HCT116 (cell line): ENCODE results near the gene MIF4GD. TPM values are rescaled to one million over a fixed set of nuclear protein-coding genes. Genes with fewer than 3 reads are reported as not detected.
"Not testable (repeated sequence)": the region's sequence is repeated elsewhere in the genome, so short reads cannot be mapped to it uniquely, and the experiment has no call there.

Source experiments
- ATAC-seq: fragments of 200-7000 bp; cut with Tn5 transposase; 2 replicates; pipeline ENCODE4 v1.9.1; 2020; ENCODE audit warnings: mild to moderate bottlenecking, moderate library complexity
- BruUV-seq: library from RNA; stranded (reverse); fragments of 400-500 nt; replicated peaks from 2 replicates; lab custom pipeline; 2021; lab: Mats Ljungman, UMichigan
- CTCF ChIA-PET: fragments of 300-600 bp; sonication (Branson Sonifier 250); formaldehyde crosslinking; loops from one replicate; lab custom pipeline; 2021; ENCODE audit warnings: antibody characterized with exemption; lab: Charles Lee
- POLR2A ChIA-PET: fragments of 300-600, 350-600 bp; sonication (Branson Sonifier 250); formaldehyde crosslinking; loops from one replicate; lab custom pipeline; 2021; ENCODE audit warnings: antibody characterized with exemption; lab: Charles Lee
- RAD21 ChIA-PET, 2 experiments: fragments of 300-600 bp; sonication (Branson Sonifier 250); formaldehyde crosslinking; loops; one replicate each; lab custom pipeline; 2023; ENCODE audit warnings: low total read pairs in 2 of 2; ENCODE audit not compliant: uncharacterized antibody in 2 of 2, unreplicated experiment in 2 of 2, low non-redundant PET in 1 of 2; lab: Charles Lee
- DNase-seq: peaks from one replicate; pipeline ENCODE4 v3.0.0-alpha.2; 2010; ENCODE audit warnings: low read depth, low spot score
- H2AFZ ChIP-seq: fragments of 200-600 bp; shearing (Covaris generic), sonication (generic); 2 replicates; pipeline ENCODE4 v1.6.1; 2017; ENCODE audit warnings: low read depth, mixed run types, mixed read lengths, antibody characterized with exemption, low read length; ENCODE audit not compliant: poor library complexity, severe bottlenecking
- H3K27ac ChIP-seq: 2 replicates; pipeline ENCODE4 v1.5.1; 2012; ENCODE audit warnings: low read depth, low read length
- H3K27me3 ChIP-seq: fragments of 200-600 bp; sonication (generic); 2 replicates; pipeline ENCODE4 v1.6.1; 2016; ENCODE audit warnings: mixed run types, low read length, mixed read lengths; ENCODE audit not compliant: insufficient read depth
- H3K36me3 ChIP-seq, 2 experiments: fragments of 200-500 bp in 1 of 2; fragments of 200-600 bp in 1 of 2; sonication (Bioruptor generic) in 1 of 2; sonication (generic) in 1 of 2; 2 replicates each; pipeline versions ENCODE4 v1.5.1 to v1.6.1; 2014 to 2016; ENCODE audit warnings: low read length in 2 of 2, inconsistent platforms in 1 of 2, mixed read lengths in 1 of 2, mixed run types in 1 of 2; ENCODE audit not compliant: insufficient read depth in 2 of 2, control insufficient read depth in 1 of 2
- H3K4me1 ChIP-seq, 2 experiments: fragments of 200-600 bp in 1 of 2; sonication (generic) in 1 of 2; 2 replicates each; pipeline versions ENCODE4 v1.5.1 to v1.6.1; 2012 to 2017; ENCODE audit warnings: low read length in 2 of 2, inconsistent platforms in 1 of 2, mild to moderate bottlenecking in 1 of 2, mixed read lengths in 1 of 2, mixed run types in 1 of 2, moderate library complexity in 1 of 2; ENCODE audit not compliant: insufficient read depth in 2 of 2, control insufficient read depth in 1 of 2
- H3K4me2 ChIP-seq: fragments of 200-600 bp; sonication (generic); 2 replicates; pipeline ENCODE4 v1.6.1; 2017; ENCODE audit warnings: mixed run types, low read length, mixed read lengths
- H3K4me3 ChIP-seq, 2 experiments: fragments of 200-600 bp in 1 of 2; sonication (generic) in 1 of 2; replicated peaks in 1 of 2; 2 replicates each; pipeline ENCODE4 v1.5.1; 2011 to 2016; ENCODE audit warnings: low read length in 2 of 2, control low read depth in 1 of 2, low read depth in 1 of 2, mild to moderate bottlenecking in 1 of 2, mixed read lengths in 1 of 2, mixed run types in 1 of 2
- H3K79me2 ChIP-seq: fragments of 200-600 bp; sonication (generic); 2 replicates; pipeline ENCODE4 v1.6.1; 2017; ENCODE audit warnings: mild to moderate bottlenecking, mixed run types, low read length, moderate library complexity, mixed read lengths; ENCODE audit not compliant: insufficient read depth
- H3K9ac ChIP-seq: fragments of 200-600 bp; sonication (generic); 2 replicates; pipeline ENCODE4 v1.6.1; 2016; ENCODE audit warnings: low read length, mixed read lengths
- H3K9me2 ChIP-seq: fragments of 200-600 bp; sonication (generic), shearing (Covaris generic); 2 replicates; pipeline ENCODE4 v1.6.1; 2017; ENCODE audit warnings: mixed run types, mild to moderate bottlenecking, moderate library complexity; ENCODE audit not compliant: insufficient read depth
- H3K9me3 ChIP-seq, 2 experiments: fragments of 200-500 bp in 1 of 2; fragments of 200-600 bp in 1 of 2; sonication (Bioruptor generic) in 1 of 2; sonication (generic) in 1 of 2; 2 replicates each; pipeline ENCODE4 v1.6.1; 2014 to 2017; ENCODE audit warnings: low read length in 2 of 2, mixed read lengths in 2 of 2, inconsistent platforms in 1 of 2, low read depth in 1 of 2, mild to moderate bottlenecking in 1 of 2, mixed run types in 1 of 2, moderate library complexity in 1 of 2; ENCODE audit not compliant: control insufficient read depth in 1 of 2, insufficient read depth in 1 of 2
- H4K20me1 ChIP-seq: fragments of 200-600 bp; sonication (generic), shearing (Covaris generic); 2 replicates; pipeline ENCODE4 v1.6.1; 2017; ENCODE audit warnings: mixed run types, mild to moderate bottlenecking, moderate library complexity; ENCODE audit not compliant: insufficient read depth
- CBX3 ChIP-seq: IDR thresholded peaks from 2 replicates; pipeline ENCODE4 v1.6.1; 2012; ENCODE audit warnings: low read depth
- CEBPB ChIP-seq: IDR thresholded peaks from 2 replicates; pipeline ENCODE4 v1.6.1; 2012; ENCODE audit warnings: low read depth
- EZH2 ChIP-seq: fragments of 200-600 bp; sonication (generic); IDR thresholded peaks from 2 replicates; pipeline ENCODE4 v1.6.1; 2017; ENCODE audit warnings: antibody characterized with exemption, mixed run types
- EZH2phosphoT487 ChIP-seq: fragments of 200-600 bp; IDR thresholded peaks from 2 replicates; pipeline ENCODE4 v1.6.1; 2018; ENCODE audit warnings: antibody characterized with exemption, borderline replicate concordance
- JUND ChIP-seq: IDR thresholded peaks from 2 replicates; pipeline ENCODE4 v1.6.1; 2012
- RAD21 ChIP-seq: IDR thresholded peaks from 2 replicates; pipeline ENCODE4 v1.6.1; 2012; ENCODE audit warnings: low read depth, mild to moderate bottlenecking
- SIN3A ChIP-seq: IDR thresholded peaks from 2 replicates; pipeline ENCODE4 v1.6.1; 2012; ENCODE audit warnings: low read depth
- SP1 ChIP-seq: IDR thresholded peaks from 2 replicates; pipeline ENCODE4 v1.6.1; 2012; ENCODE audit warnings: low read depth
- TCF7L2 ChIP-seq: IDR thresholded peaks from 2 replicates; pipeline ENCODE4 v1.7.0; 2011; ENCODE audit warnings: borderline replicate concordance, inconsistent platforms; ENCODE audit not compliant: insufficient read depth, insufficient read length; ENCODE audit errors: extremely low read depth
- ZFX ChIP-seq: fragments of 450-650 bp; IDR thresholded peaks from 2 replicates; pipeline ENCODE4 v1.6.1; 2017
- ZNF274 ChIP-seq: fragments of 200-500 bp; sonication (Bioruptor generic); IDR thresholded peaks from 2 replicates; pipeline ENCODE4 v1.6.1; 2014; ENCODE audit warnings: mild to moderate bottlenecking, low read depth, low read length, inconsistent platforms
- intact Hi-C: fragments of 100-400 bp; cut with micrococcal nuclease; formaldehyde crosslinking; loops from 2 replicates; pipeline ENCODE4 v1.10.0; 2022
- total RNA-seq: library from RNA; stranded (reverse); gene quantifications from one replicate; pipeline ENCODE4 v1.2.1, GENCODE V29; 2021; ENCODE audit not compliant: unreplicated experiment
- TF ChIP-seq, protein P1 (sequence below): IDR thresholded peaks from 2 replicates; pipeline ENCODE4 v1.6.1; 2012
- TF ChIP-seq, protein P2 (sequence below): IDR thresholded peaks from 2 replicates; pipeline ENCODE4 v1.6.1; 2011; ENCODE audit warnings: mild to moderate bottlenecking, low read length, moderate library complexity; ENCODE audit not compliant: insufficient replicate concordance; ENCODE audit errors: extremely low read depth
- TF ChIP-seq, protein P3 (sequence below), 3 experiments: fragments of 200-600 bp in 1 of 3; sonication (generic) in 1 of 3; IDR thresholded peaks in 2 of 3; conservative IDR thresholded peaks in 1 of 3; 2 replicates each; pipeline ENCODE4 v1.5.1; 2012 to 2017; ENCODE audit warnings: low read depth in 2 of 3, low read length in 2 of 3, antibody characterized with exemption in 1 of 3, borderline replicate concordance in 1 of 3, control low read depth in 1 of 3, mild to moderate bottlenecking in 1 of 3, mixed read lengths in 1 of 3, mixed run types in 1 of 3, moderate library complexity in 1 of 3; ENCODE audit not compliant: insufficient read depth in 1 of 3

The MIF4GD gene
- total RNA-seq, 1 experiment from 2014 or later, result 35.2 TPM

DNA sequence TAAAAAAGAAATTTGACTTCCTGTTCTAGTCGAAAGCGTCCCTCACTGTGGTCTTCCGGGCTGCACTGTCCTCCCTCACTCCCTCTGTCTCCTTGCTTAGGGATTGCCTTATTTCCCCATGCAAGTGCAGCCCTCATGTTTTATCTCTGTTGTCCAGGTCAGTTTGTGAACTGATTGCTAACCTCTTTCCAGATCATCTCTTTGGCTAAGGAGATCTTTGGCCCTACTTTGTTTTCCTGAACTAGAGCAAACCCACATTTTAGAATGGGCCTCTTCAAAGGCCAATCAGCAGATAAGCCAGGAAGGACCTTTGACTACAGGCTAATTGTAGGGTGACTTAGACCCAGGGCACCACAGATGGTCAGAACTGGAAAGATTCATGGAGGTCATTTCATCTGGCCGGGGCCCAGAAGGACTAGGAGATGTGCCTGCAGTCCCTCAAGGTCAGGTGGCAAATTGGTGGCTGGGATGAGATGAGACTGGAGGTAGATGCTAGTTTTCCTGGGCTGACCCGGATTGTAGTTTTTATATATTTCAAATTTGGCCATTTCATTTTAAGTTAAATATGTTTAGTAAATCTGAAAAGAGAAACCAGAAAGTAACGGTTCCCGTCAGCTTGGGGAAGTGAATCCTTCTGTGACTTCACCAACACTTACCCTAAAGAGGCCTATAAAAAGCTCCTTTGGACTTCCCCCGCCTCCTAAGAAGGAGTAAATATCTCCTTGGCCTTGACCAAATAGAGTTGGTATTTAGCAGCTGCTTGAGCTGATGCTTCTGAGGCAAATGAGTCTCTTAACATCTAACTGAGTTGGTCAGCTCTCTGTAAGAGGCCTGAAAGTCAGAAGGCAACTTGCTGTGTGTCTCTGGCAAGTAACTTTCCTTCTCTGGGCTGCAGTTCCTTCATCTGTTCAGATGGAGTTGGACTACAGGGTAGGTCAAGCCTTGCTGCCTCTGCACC, 24.4 kb upstream of the MIF4GD start:
- H2AFZ ChIP-seq, result no peak overlapping the region
- no peak overlapping the region for H3K4me3 ChIP-seq
- H3K9ac ChIP-seq, result no peak overlapping the region
- CTCF ChIA-PET, result interaction anchor here (0.6 kb wide), 1 partner anchor 18 kb away, joined by 3 read pairs; no protein-coding TSS in a partner anchor
- H3K27me3 ChIP-seq, result no peaks in the 10 kb centered on the region
- POLR2A ChIA-PET, result interaction anchor here (0.6 kb wide), 1 partner anchor 19 kb away, joined by 3 read pairs; no protein-coding TSS in a partner anchor
- DNase-seq, result no peak
- intact Hi-C loops, result no loop called here
- H3K27ac ChIP-seq, result no peak overlapping the region
- ATAC-seq, result no peak
- H3K9me2 ChIP-seq, result no peaks in the 10 kb centered on the region
- no peaks in the 10 kb centered on the region for H3K36me3 ChIP-seq
- TF ChIP-seq, protein P1, sequence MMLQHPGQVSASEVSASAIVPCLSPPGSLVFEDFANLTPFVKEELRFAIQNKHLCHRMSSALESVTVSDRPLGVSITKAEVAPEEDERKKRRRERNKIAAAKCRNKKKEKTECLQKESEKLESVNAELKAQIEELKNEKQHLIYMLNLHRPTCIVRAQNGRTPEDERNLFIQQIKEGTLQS, result no peak
- TF ChIP-seq CEBPB (no peak), EZH2phosphoT487 (no peak), SIN3A (no peak), CBX3 (no peak), ZFX (no peak), EZH2 (no peak), TCF7L2 (no peak), JUND (no peak), ZNF274 (no peak), RAD21 (no peak), SP1 (no peak)
- TF ChIP-seq, protein P2, sequence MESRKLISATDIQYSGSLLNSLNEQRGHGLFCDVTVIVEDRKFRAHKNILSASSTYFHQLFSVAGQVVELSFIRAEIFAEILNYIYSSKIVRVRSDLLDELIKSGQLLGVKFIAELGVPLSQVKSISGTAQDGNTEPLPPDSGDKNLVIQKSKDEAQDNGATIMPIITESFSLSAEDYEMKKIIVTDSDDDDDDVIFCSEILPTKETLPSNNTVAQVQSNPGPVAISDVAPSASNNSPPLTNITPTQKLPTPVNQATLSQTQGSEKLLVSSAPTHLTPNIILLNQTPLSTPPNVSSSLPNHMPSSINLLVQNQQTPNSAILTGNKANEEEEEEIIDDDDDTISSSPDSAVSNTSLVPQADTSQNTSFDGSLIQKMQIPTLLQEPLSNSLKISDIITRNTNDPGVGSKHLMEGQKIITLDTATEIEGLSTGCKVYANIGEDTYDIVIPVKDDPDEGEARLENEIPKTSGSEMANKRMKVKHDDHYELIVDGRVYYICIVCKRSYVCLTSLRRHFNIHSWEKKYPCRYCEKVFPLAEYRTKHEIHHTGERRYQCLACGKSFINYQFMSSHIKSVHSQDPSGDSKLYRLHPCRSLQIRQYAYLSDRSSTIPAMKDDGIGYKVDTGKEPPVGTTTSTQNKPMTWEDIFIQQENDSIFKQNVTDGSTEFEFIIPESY, result no peak
- TF ChIP-seq, protein P3, sequence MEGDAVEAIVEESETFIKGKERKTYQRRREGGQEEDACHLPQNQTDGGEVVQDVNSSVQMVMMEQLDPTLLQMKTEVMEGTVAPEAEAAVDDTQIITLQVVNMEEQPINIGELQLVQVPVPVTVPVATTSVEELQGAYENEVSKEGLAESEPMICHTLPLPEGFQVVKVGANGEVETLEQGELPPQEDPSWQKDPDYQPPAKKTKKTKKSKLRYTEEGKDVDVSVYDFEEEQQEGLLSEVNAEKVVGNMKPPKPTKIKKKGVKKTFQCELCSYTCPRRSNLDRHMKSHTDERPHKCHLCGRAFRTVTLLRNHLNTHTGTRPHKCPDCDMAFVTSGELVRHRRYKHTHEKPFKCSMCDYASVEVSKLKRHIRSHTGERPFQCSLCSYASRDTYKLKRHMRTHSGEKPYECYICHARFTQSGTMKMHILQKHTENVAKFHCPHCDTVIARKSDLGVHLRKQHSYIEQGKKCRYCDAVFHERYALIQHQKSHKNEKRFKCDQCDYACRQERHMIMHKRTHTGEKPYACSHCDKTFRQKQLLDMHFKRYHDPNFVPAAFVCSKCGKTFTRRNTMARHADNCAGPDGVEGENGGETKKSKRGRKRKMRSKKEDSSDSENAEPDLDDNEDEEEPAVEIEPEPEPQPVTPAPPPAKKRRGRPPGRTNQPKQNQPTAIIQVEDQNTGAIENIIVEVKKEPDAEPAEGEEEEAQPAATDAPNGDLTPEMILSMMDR (IDR thresholded peaks at IDR 0.05 in 2 of 3, conservative IDR thresholded peaks at IDR 0.05 in 1 of 3; ENCODE audit: borderline replicate concordance in 1 of 3, insufficient read depth in 1 of 3, low read depth in 2 of 3, low read length in 2 of 3), result no peak
- no peak overlapping the region for H3K4me2 ChIP-seq
- H3K4me1 ChIP-seq, result no peaks in the 10 kb centered on the region
- no peaks in the 10 kb centered on the region for H4K20me1 ChIP-seq
- no TSS peak for BruUV-seq
- no peaks in the 10 kb centered on the region for H3K79me2 ChIP-seq
- H3K9me3 ChIP-seq, result no peaks in the 10 kb centered on the region
- RAD21 ChIA-PET, result no interaction called here

DNA sequence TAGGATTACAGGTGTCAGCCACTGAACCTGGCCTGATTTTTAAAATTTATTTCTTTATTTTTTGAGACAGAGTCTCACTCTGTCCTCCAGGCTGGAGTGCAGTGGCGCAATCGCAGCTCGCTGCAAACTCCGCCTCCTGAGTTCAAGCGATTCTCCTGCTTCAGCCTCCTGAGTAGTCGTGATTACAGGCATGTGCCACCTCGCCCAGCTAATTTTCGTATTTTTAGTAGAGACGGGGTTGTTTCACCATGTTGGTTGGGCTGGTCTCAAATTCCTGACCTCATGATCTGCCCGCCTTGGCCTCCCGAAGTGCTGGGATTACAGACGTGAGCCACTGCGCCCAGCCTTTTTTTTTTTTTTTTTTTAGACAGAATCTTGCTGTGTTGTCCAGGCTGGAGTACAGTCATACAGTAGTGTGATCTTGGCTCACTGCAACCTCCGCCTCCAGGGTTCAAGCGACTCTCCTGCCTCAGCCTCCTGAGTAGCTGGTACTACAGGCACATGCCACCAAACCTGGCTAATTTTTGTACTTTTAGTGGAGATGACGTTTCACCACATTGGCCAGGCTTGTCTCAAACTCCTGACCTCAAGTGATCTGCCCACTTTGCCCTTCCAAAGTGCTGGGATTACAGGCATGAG, 21.9 kb upstream of the MIF4GD start:
- BruUV-seq, H3K27me3 ChIP-seq, ATAC-seq, H3K4me3 ChIP-seq, H4K20me1 ChIP-seq, DNase-seq, intact Hi-C loops, POLR2A ChIA-PET, CTCF ChIA-PET, H3K36me3 ChIP-seq, H3K27ac ChIP-seq, H3K9me2 ChIP-seq, H3K9ac ChIP-seq, H3K4me2 ChIP-seq, H3K9me3 ChIP-seq, H2AFZ ChIP-seq: not testable (repeated sequence)
- RAD21 ChIA-PET, result interaction anchor here in 1 of 2 experiments (0.6 kb wide), 1 partner anchor 30 kb away, joined by 3 read pairs; no protein-coding TSS in a partner anchor
- Histone ChIP-seq H3K4me1 (peaks cover 9 to 14% of the 10 kb centered on the region in 2 experiments), H3K79me2 (peaks cover 10% of the 10 kb centered on the region)
